Kidney epithelial cell (primary cell): ENCODE measurements around the gene ITGB5. TPM values are rescaled to one million over a fixed set of nuclear protein-coding genes. Genes with fewer than 3 reads are reported as not detected.

Experiments used
- DNase-seq: peaks from one replicate; pipeline ENCODE4 v3.0.0-alpha.2; 2010; ENCODE audit warnings: low read depth
- H3K27me3 ChIP-seq: 2 replicates; pipeline ENCODE4 v1.6.0; 2011; ENCODE audit warnings: low read length; ENCODE audit not compliant: control insufficient read depth, insufficient read depth
- H3K36me3 ChIP-seq: 2 replicates; pipeline ENCODE4 v1.5.1; 2011; ENCODE audit warnings: low read length; ENCODE audit not compliant: control insufficient read depth, insufficient read depth
- H3K4me3 ChIP-seq: 2 replicates; pipeline ENCODE4 v1.5.1; 2011; ENCODE audit warnings: low read depth, mild to moderate bottlenecking, control low read depth, low read length
- total RNA-seq: library from RNA; depleted of rRNA; stranded (reverse); fragments of >200 nt; gene quantifications from 2 replicates; pipeline ENCODE4 v1.2.3, GENCODE V29; 2015
- TF ChIP-seq, protein P1 (sequence below): IDR thresholded peaks from 2 replicates; pipeline ENCODE4 v1.5.1; 2011; ENCODE audit warnings: mild to moderate bottlenecking, moderate library complexity, low read length, control low read depth, inconsistent platforms; ENCODE audit not compliant: insufficient read depth, poor library complexity, severe bottlenecking

The ITGB5 gene
- total RNA-seq, 1 donor from 2014 or later, result 86.0 TPM

DNA sequence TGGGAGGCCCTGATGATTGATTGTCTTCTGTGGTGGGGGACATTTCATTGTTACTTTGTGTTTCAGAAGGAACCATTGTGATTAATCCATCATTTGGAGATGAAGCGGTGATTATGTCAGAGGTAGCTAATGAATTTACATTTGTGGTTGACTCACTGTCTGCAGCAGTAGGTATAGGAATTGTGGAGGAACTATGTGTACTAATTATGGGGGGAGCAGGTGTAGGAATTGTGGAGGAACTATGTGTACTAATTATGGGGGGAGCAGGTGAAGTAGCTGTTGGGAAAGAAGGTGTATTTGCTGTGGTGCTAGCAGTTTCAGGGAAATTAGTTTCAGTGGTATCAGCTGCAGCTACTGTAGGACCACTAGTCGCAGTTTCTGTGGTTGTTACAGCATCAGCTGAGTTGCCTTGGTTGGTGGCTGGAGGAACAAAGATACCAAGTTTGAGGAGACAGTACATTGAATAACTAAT, 40.4 kb upstream of the ITGB5 start:
- no peak for DNase-seq
- TF ChIP-seq, protein P1, sequence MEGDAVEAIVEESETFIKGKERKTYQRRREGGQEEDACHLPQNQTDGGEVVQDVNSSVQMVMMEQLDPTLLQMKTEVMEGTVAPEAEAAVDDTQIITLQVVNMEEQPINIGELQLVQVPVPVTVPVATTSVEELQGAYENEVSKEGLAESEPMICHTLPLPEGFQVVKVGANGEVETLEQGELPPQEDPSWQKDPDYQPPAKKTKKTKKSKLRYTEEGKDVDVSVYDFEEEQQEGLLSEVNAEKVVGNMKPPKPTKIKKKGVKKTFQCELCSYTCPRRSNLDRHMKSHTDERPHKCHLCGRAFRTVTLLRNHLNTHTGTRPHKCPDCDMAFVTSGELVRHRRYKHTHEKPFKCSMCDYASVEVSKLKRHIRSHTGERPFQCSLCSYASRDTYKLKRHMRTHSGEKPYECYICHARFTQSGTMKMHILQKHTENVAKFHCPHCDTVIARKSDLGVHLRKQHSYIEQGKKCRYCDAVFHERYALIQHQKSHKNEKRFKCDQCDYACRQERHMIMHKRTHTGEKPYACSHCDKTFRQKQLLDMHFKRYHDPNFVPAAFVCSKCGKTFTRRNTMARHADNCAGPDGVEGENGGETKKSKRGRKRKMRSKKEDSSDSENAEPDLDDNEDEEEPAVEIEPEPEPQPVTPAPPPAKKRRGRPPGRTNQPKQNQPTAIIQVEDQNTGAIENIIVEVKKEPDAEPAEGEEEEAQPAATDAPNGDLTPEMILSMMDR, result no peak
- H3K27me3 ChIP-seq, result peaks cover 2% of the 10 kb centered on the region
- H3K4me3 ChIP-seq, result no peak overlapping the region
- no peaks in the 10 kb centered on the region for H3K36me3 ChIP-seq

DNA sequence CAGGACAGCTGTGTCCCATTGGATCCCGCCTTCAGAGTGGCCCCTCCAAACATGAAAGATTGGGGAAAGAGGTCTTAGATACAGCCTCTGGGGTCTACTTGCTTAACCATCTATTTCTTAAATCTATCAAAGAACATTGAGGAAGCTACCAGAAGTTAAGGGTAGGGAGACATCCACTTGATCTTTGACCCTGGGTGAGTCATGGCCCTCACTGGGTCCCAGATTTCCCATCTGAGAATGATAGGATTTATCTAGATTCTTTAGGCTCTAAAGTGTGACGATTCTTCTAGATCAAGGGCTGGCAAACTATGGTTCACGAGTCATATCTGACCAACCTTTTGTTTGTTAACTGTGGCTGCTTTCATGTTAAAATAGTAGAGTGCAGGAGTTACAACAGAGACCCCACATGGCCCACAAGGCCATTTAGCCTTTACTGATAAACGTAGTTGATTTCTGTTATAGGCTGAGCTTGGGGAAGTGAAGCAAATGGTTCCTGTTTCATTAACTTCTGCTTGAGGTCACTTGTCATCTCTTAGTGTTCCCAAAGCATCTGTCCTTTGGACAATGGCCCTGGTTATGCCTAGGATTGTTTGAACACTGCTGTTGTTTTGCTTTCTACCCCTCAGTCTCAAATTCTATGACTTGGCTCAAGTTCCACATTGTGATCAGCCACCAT, 39.4 kb upstream of the ITGB5 start:
- TF ChIP-seq, protein P1, result no peak
- no peak for DNase-seq
- H3K36me3 ChIP-seq, result no peaks in the 10 kb centered on the region
- H3K27me3 ChIP-seq, result peaks cover 2% of the 10 kb centered on the region
- no peak overlapping the region for H3K4me3 ChIP-seq

DNA sequence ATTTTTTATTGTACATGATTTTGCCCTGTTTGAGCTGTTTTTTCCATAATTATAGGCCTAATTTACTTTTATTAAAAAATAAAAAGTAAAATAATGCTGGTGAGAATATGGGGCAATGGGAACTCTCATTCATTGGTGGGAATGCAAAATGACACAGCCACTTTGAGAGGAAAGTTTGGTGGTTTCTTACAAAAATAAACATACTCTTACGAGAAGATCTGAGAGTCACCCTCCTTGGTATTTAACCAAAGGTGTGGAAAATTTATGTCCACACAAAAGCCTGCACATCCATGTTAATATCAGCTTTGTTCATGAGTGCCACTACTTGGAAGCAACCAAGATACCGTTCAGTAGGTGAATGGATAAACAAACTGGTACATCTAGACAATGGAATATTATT, 37.6 kb upstream of the ITGB5 start:
- Histone ChIP-seq H3K36me3 (no peaks in the 10 kb centered on the region), H3K27me3 (peaks cover 2% of the 10 kb centered on the region), H3K4me3 (no peak overlapping the region)
- DNase-seq, result no peak
- TF ChIP-seq, protein P1, result no peak

DNA sequence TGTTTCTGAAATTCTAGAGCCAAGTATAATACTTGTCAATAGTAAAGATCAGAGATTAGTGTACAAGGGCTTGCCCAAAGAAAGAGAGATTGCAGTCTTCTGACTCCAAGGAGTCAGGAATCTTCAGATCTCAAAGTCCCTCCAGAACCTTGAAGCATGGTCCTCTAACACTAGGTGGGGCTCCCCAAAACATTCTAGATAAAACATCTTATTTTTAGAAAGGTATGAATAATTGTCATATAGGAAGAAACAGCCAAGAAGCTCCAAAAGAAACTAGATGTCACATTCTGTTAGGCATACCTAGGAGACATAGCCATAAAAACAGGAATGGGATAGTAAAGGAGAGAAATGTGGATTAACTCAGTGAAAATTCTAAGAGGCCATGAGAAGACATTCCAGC, 36.7 kb upstream of the ITGB5 start:
- TF ChIP-seq, protein P1, result no peak
- H3K36me3 ChIP-seq, result no peaks in the 10 kb centered on the region
- H3K4me3 ChIP-seq, result no peak overlapping the region
- H3K27me3 ChIP-seq, result peaks cover 2% of the 10 kb centered on the region
- no peak for DNase-seq

DNA sequence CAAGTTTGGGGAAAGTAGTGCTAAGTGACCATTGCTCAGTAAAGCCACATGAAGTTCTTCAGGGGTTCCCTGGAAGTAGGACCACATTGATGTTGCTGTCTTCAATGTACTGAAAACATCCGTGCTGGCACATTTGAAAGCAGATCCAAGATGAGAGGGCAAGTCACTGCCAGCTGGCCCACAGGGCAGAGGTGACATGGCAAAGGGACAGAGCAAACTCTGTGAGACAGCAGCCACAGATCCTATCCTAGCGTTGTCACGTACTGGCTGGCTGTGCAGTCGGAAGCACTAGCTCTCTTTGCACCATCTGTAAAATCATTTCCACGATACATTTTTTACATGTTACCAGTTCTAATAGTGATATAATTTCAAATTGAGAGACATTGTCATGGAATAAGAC, 33.6 kb upstream of the ITGB5 start:
- TF ChIP-seq, protein P1, result no peak
- Histone ChIP-seq H3K27me3 (peaks cover 2% of the 10 kb centered on the region), H3K4me3 (no peak overlapping the region), H3K36me3 (no peaks in the 10 kb centered on the region)
- DNase-seq, result no peak

DNA sequence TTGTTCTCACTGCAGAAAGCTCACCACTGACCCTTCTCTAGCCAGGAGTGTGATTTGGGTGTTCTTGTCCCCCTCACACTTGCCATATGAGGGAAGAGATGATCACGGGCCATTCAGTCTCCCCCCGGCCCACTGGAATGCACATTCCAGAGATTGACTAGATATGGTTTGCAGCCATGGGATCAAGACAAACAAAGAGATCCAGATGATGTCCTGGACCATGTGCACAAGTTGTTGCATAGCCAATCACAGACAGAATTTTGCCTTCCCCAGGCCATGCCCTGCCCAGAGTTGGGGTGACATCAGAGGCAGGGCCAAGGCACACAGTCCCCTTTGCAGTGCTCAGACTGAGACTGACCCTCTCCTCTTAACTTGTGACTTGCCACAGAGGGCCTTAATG, 32.6 kb upstream of the ITGB5 start:
- H3K27me3 ChIP-seq, result peaks cover 2% of the 10 kb centered on the region
- H3K4me3 ChIP-seq, result no peak overlapping the region
- DNase-seq, result no peak
- H3K36me3 ChIP-seq, result no peaks in the 10 kb centered on the region
- TF ChIP-seq, protein P1, result no peak
